GM18520 (cell line): Measurements from ENCODE around the gene APEH.
"Not testable (repeated sequence)": the region's sequence is repeated elsewhere in the genome, so short reads cannot be mapped to it uniquely, and the experiment has no call there.

Source experiments
- ATAC-seq: cut with Tn5 transposase; IDR thresholded peaks from one replicate; pipeline ENCODE4 v1.9.1; 2021; ENCODE audit not compliant: unreplicated experiment

APEH gene

DNA sequence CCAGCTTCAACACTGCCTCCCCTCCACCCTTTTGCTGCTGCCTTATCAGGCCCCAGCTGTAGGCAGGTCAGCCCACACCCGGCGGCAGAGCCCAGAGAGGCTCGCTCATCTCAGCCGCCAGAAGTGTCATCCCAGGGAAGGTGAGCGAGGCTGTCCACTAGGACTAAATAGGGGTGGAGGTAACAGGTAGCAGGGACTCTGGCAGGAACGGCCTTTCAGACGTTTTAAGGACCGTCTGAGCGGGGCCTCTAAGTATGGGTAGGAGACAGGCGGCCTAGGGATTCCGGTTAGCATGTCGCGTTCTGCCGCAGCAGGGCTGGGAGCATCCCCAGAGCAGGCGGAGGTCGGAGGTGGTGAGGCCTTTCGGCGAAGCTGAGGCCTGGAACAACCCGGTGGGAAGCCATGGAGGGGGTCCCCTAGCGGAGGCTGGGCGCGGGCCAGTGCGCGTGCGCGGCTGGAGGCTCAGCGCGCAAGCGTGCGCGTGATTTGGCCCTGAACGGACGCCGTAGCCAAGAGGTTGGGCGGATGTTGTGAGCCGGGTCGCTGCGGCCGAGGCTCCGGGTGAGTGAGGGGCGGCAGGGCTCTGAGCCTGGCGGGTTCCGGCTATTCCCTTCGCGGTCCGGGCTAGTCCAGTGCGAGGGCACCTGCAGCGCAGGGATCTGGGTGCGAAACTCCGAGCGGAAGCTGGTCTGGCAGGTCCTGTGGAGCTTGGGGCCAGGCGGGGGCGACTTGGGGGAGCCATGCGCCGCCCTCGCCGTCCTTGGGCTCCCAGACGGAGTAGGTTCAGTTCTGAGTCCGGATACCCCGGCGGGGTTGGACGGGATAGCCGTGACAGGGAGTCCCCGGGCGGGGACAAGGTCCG is 15.1 kb downstream of the APEH start, which contains the start of the genes MST1 and RNF123:
Gene MST1 (minus strand): TSS at position 429 of the 862 bp plus-strand sequence. CDS start 783 bp downstream, outside the sequence.
Gene RNF123 (plus strand): TSS at position 512 of the 862 bp plus-strand sequence. CDS start 1,609 bp downstream, outside the sequence.
- peak; percentile 69 for ATAC-seq

- not testable (repeated sequence) for ATAC-seq
Observed at GRCh38 chr3:49689908-49690624, 15.9 kb downstream of the APEH start.

GRCh38 chr3:49690856-49691255 is 16.7 kb downstream of the APEH start:
- not testable (repeated sequence) for ATAC-seq

DNA sequence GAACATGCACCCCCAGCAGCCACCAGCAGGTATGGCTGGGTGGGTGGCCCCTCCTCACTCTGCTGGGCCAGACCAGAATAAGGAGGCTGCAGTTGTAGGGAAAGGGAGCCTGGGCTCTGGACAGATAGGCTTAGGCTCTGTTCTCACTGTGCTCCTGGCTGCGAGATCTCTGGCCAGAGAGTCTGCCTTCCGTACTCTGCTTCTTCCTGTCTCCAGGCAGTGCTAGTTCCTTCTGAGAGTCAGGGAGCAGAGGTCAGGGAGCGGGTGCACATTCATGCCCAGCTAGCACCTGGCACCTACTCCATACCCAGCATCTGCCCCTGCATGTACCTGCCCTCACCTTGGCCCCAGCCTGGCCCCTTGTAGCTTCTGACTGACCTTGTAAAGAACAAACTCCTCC is 17.3 kb downstream of the APEH start:
- not testable (repeated sequence) for ATAC-seq

- ATAC-seq, result not testable (repeated sequence)
Observed at GRCh38 chr3:49694409-49695070, 20.4 kb downstream of the APEH start.

DNA sequence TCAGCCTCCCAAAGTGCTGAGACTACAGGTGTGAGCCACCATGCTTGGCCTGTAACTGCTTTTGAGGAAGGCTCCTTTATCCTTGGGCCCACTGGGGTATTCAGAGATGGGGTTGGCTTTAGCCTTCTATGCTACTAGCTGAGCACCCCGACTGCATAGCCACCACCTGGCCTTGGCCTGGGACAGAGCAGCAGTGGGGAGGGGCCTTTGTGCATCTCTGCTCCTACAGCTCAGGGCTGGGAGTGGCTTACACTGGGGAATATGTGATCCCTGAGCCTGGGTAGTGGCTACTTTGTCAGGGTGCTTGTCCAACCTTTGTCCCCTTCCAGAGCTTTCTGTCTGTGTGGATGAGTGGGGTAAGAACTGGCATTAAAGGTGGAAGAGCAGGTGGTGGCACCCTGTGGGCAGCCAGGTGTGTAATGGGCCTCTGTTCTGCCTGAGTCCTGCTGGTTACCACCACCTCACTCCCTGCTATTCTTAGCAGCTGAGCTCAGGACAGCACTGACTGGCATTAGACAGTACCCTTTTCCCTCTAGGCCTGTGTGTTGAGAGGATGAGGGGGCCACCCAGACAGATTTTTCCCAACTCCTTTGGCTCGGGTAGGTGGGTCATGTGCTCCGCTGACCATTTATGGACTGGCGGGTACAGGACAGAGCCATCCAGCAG is 21.3 kb downstream of the APEH start:
- ATAC-seq, result not testable (repeated sequence)

DNA sequence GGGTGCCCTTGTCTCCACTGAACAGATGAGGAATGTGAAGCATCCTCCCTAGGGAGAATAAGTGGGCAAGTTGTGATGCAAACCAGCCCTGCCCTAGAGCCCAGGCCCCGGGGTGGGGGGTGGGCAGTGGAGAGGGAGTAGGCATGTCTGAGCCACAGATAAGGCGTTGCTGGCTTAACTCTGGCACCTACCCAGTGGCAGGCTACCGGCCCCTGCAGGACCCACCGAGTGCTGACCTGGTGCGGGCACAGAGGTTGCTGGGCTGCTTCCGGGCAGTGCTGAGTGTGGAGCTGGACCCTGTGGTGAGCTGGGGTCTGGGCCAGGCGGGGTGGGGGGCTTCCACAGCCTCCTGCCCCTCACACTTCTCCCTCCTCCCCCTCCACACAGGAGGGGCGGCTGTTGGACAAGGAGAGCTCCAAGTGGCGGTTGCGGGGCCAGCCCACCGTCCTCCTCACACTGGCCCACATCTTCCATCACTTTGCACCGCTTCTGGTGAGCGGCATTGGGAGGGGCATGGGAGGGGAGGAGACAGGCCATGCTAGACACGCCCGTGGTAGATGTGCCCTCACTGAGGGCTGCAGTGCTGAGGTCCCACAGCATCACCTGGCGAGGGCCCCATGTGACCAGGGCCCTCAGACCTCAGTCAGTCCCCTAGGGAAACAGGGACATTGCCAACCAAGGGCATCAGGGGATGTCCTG is 25.3 kb downstream of the APEH start:
- no peak for ATAC-seq

- ATAC-seq, result no peak
Observed at GRCh38 chr3:49700014-49700413, 25.9 kb downstream of the APEH start.

DNA sequence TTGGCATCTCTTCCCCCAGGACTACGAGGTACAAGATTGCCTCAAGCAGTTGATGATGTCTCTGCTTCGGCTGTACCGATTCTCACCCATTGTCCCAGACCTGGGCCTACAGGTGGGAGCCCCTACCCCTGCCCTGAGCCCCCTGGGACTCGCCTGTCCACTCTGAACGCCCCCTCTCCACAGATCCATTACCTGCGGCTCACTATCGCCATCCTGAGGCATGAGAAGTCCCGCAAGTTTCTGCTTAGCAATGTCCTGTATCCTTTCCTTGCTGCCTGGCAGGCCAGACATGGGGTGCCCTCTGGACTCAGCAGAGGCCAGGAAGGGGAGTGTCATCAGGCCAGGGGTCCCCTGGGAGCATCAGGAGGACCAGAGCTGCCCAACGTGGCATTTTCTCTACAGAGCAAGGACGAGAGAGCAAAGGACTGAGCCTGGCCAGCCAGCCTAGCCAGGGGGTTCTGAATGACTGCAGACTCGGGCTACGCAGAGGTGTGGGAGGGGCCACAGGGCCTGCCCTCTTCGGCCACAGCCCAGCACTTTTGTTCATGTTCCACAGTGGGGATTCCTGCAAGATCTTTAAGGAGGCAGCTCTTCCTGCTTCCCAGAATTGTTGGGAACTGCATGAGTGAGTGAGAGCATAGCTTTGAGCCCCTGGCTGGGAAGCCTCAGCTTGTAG is 26.4 kb downstream of the APEH start:
- ATAC-seq, result no peak

GRCh38 chr3:49701388-49702077 is 27.4 kb downstream of the APEH start:
- no peak for ATAC-seq

DNA sequence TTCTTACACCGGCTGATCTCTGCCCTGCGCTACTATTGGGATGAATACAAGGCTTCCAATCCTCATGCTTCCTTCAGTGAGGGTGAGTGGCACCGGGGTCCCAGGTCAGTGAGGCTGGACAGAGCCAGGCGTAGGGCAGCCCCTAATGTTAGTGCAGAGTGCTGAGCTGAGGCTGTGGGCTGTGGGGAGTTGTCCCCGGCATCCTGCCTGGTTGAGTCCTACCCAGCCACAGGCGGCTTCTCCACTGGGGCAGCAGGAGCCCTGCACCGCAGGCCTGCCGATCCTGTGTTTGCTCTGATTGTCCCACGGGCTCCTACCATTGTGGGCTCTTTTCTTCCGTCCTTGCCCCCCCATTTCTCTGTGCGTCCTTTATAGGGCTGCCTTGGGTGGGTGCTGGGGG is 28.5 kb downstream of the APEH start:
- ATAC-seq, result no peak

GRCh38 chr3:49703443-49703927 is 29.3 kb downstream of the APEH start:
- peak; percentile 68 for ATAC-seq

DNA sequence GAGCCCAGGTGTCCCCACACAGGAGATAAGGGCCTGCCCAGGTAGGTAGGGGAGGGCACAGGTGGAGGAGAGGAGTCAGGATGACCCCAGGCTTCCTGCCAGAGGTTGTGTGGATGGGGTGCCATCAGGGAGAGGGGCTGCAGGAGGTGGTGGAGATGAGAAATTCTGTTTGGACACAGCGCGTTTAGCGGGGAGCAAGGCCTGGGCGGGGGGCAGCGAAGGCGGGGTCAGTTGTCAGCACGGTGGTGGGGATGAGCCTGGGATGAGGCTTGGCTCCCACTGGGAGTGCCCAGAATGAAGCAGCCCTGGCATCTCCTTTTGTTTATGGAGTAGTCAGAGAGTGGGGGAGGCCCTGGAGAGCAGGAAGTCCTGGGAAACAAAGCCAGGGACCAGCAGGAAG is 29.8 kb downstream of the APEH start:
- ATAC-seq, result no peak

- no peak for ATAC-seq
Observed at GRCh38 chr3:49704629-49705028, 30.5 kb downstream of the APEH start.

DNA sequence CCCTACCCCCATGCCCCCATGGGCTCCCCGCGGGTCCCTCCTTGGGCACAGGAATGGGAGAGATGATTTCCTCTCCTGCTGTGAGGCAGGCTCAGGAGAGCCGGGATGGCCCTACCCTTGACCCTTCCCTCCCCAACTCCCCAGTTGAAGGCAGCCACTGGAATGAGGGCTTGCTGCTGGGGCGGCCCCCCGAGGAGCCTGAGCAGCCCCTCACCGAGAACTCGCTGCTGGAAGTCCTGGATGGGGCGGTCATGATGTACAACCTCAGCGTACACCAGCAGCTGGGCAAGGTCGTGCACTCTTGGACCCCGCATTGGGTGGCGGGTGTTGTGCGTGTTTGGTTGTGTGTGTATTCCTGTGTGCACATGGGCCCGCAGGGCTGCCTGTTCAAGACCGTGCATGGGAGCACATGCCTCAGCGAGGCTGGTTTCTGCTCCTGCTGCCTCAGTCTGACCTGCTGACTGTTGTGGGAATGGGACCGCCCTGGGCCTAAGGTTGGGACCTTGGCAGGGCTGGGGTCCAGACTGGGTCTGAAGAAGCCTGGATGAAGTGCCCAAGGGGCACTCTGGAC is 31.3 kb downstream of the APEH start:
- no peak for ATAC-seq

DNA sequence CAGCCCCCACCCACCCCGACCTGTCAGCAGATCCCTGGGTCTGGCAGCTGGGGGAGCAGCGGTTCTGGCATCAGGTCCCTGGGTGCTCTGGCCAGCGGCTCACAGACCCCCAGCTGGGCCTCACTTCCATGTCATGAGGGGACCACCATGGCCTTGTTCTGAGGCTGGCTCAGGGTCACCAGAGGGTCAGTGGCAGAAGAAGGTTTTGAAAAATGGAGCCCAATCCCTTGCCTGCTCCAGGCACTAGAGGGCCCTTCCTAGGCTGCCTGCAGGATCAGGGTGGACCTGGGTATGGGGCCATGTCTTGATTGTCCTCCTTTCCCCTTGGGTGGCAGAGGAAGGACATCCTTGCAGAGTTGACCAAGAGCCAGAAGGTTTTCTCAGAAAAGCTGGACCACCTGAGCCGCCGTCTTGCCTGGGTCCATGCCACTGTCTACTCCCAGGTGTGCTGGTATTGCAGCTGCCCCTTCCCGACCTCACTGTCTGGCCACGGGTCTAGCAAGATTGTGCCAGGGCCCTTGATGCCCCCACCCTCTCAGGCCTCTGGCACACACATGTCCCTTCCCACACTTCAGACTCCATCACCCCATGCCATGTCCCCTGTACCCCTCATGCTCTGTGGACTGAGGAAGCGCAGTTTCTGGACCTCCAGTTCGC is 32.4 kb downstream of the APEH start:
- ATAC-seq, result no peak

DNA sequence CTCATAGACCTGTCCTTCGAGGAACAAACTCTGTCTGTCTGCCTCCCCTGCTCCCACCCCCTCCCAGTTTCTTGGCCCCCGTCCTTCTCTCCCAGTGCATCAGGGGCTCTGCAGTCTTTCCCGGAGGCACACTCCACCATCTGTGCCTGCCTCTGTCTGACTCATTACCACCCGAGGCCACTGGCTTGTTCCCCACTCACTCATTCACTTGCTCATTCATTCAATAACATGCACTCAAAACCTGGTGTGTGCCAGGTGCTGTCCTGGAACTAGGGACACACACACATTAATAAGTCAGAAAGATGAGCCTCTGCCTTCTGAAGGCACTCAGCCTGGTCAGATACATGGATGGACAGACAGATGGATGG is 32.9 kb downstream of the APEH start:
- no peak for ATAC-seq

DNA sequence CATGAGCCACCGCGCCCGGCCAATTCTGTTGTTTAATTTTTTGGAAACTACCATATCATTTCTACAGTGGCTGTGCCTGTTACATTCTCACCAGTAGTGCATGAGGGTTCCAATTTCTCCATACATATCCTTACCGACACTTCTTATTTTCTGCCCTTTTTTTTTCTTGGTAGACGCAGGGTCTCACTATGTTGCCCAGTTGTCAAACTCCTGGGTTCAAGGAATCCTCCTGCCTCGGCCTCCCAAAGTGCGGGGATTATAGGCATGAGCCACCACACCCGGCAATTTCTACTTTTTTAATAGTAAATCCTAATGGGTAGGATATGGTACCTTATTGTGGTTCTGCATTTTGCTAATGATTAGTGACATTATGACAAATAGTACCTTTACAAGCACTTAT is 35.7 kb downstream of the APEH start:
- no peak for ATAC-seq
